GM21737 (cell line): ENCODE data around the gene UTP18.
"Not testable (repeated sequence)": the region's sequence is repeated elsewhere in the genome, so short reads cannot be mapped to it uniquely, and the experiment has no call there.

Source experiments
- ATAC-seq: cut with Tn5 transposase; IDR thresholded peaks from one replicate; pipeline ENCODE4 v1.9.1; 2021; ENCODE audit warnings: mild to moderate bottlenecking, moderate library complexity; ENCODE audit not compliant: unreplicated experiment

The UTP18 gene

DNA sequence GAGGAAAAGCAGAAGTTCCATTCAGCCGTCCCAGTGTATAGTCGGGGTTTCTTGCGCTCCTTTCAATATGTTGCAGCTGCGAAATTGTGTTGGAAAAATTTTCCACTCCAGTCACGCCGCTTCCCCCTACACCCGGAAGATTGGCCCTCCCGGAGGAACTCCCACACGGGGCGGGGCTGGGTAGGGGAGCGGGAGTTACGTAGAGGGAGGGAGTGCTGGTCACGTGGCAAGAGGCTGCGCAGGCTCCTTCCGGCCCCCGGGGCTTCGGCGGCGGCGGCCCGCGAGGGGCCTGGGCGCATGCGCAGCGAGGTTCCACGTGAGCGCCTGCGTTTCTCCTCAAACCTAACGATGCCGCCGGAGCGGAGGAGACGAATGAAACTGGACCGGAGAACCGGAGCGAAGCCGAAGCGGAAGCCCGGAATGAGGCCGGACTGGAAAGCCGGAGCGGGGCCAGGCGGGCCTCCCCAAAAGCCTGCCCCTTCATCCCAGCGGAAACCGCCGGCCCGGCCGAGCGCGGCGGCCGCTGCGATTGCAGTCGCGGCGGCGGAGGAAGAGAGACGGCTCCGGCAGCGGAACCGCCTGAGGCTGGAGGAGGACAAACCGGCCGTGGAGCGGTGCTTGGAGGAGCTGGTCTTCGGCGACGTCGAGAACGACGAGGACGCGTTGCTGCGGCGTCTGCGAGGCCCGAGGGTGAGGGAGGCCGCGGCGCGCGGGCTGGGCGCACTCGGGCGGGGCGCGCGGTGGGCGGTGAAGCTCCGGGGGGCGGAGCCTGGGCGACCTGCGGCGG lies at the start of gene UTP18:
UTP18 (plus strand) TSS at position 310 of the 787 bp plus-strand sequence; CDS start at position 349, 39 bp downstream.
- ATAC-seq, result peak; percentile 71

DNA sequence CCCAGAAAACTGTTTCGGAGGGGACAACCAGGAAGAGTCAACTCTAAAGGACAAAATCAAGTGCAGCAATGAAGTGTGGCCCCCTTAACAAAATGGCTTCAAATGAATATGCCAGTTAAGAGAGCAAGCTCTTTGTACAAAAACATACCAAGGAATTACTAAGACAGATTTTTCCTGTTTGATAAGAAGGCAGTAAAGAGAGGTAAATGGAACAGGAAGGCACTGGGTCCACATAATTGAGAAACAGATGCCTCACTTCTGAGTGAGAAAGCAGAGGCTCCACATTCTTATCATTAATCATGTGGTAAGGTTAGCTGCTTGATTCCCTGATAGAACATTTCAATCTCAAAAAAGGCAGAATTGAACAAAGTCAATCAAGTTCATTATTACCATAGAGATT lies 45.4 kb upstream of the UTP18 start:
- no peak for ATAC-seq

DNA sequence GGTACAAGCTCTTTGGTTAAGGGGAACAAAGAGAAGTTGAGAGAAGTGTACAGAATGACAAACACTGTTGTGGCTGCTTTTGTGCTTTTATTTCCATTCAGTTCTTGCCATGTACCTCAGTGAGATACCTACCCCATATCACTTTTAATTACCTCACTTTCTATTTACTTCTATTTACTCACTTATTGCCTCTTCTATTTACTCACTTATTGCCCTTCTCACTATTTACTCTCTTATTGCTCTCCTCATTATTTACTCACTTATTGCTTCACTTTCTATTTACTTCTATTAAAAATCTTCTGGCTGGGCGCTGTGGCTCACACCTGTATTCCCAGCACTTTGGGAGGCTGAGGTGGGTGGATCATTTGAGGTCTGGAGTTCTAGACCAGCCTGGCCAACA lies 42.4 kb upstream of the UTP18 start:
- ATAC-seq, result no peak

DNA sequence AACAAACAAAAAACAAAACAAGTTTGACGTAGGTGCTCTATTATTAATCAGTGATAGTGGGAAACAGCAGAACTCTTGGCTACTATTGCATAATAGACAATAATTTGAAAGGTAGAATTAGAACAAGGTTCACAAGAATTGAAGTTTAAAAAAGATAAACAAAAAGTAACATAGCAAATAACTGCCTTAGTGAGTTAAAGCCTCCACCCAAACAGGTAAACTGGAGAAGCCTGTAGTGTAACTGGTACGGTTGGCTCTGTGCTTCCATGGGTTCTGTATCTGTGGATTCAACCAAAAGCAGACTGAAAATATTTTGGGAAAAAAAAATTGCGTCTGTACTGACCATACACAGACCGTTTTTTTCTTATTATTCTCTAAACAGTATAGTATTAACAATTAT lies 39.0 kb upstream of the UTP18 start:
- ATAC-seq, result no peak

DNA sequence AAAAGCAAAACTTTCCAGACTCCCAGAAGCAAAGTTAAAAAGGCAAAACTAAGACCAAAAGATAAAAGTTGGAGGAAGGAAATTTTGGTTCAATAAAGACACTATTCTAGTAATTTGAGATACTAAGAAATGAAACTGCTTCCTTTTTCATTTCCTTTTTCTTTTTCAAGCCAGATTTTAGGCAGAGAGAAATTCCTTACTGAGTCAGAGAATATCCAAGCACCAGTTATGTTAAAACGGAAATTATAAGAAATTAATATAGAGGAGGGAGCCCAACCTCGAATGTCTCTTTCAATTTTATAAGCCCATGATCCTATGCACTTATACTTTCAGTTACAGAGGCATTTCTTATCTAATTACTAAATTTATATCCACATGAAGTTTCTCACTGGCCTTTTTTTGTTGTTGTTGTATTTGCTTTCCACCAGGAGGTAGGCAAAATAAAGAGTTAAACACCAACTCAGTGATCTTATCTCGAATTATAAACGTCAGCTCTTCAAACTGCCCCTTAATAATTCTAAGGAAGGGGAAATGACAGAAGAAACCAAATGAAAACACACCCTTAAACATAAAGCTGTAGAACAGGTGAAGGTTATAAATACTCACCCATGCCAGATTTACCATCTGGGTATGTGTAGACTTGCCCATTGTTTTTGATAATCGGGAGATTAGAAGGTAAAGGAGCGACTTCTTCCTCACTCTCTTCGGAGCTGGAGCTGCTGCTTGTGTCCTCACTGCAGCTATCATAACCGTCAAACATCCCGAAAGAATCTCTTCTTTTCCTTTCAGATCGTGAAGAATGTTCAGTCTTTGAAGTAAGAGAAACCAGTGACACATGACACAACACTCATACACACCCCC lies 35.7 kb upstream of the UTP18 start:
- ATAC-seq, result no peak

DNA sequence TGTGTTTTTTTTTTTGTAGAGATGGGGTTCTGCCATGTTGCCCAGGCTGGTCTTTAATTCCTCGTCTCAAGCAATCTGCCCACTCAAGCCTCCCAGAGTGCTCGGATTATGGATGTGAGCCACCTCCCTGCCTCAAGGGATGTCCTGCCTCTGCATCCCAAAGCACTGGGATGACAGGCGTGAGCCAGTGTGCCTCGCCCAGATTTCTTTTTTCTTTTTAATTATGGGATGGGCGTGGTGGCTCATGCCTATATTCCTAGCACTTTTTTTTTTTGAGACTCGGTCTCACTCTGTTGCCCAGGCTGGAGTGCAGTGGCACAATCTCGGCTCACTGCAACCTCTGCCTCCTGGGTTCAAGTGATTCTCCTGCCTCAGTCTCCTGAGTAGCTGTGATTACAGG lies 34.8 kb upstream of the UTP18 start:
- ATAC-seq, result not testable (repeated sequence)

DNA sequence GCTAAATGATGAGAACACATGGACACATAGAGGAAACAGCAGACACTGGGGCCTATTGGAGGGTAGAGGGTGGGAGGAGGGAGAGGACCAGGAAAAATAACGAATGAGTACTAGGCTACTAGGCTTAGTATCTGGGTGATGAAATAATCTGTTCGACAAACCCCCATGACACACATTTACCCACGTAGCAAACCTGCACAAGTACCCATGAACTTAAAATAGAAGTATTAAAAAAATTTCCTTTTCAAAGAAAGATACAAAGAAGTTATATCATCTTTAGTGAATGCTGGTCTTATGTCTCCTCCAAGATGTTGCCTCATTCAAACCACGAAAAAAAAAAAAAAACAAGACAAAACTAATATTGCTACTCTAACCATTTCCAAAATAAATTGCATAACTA lies 32.2 kb upstream of the UTP18 start:
- ATAC-seq, result no peak

DNA sequence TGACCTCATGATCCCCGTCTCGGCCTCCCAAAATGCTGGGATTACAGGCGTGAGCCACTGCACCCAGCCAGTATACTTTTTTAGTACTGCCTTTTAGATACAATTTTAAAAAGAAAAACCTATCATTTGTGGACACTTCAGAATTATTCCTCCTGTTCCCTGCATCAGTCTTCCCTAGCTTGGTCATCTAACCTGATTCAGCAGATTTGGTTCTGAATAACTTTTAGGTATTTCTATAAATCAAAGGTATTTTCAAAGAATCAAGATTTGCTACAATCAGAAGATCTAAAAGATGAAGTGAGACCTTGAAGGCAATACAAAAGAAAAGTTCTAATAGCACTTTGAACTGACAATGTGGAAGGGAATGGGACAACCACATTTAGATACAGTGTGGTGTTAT lies 30.5 kb upstream of the UTP18 start:
- ATAC-seq, result no peak

DNA sequence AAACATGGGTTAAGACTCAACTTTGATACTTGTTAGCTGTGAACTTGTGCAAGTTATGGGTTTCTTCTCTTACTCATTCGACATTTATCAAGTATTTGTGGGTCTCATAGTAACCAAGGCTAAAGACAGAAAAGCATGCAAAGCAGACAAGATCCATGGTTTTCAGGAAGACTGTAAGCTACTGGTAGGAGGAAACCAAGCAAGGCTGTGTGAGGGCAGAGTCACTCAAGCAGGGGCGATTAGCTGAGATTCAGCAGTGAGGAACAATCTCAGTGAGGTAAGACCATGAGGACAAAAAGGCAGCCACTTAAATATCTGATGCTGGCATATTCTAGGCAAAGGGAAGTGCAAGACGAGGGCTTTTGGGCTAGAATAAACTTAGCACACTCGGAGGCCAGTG lies 30.0 kb upstream of the UTP18 start:
- no peak for ATAC-seq

DNA sequence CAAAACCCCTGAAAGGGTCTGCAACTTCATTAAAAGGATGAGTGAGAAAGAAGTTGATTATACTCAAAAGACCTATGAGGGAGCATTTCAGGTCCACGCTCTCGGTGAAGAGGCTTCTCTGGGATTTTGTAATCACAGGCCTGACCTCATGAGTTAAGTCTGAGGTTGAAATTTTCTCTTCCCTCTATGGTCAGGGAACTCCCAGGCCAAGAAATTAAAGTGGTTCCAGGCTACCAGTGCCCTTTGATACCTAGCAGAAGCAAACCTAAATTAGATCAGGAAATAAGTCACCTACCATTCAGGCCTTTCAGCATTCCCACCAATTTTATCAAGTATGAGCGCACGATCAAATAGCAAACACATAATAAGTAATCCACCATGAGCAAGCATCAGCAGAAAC lies 28.3 kb upstream of the UTP18 start:
- no peak for ATAC-seq

DNA sequence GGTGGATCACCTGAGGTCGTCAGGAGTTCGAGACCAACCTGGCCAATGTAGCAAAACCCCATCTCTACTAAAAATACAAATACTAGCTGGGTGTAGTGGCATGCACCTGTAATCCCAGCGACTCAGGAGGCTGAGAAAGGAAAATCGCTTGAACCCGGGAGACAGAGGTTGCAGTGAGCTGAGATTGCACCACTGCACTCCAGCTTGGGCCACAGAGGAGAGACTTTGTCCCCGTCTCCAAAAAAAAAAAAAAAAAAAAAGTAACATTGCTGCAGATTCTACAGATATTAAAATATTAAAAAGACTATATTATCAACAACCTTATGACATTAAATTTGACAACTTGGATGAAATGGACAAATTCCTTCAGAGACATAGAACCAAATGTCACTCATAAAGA lies 26.2 kb upstream of the UTP18 start:
- no peak for ATAC-seq

DNA sequence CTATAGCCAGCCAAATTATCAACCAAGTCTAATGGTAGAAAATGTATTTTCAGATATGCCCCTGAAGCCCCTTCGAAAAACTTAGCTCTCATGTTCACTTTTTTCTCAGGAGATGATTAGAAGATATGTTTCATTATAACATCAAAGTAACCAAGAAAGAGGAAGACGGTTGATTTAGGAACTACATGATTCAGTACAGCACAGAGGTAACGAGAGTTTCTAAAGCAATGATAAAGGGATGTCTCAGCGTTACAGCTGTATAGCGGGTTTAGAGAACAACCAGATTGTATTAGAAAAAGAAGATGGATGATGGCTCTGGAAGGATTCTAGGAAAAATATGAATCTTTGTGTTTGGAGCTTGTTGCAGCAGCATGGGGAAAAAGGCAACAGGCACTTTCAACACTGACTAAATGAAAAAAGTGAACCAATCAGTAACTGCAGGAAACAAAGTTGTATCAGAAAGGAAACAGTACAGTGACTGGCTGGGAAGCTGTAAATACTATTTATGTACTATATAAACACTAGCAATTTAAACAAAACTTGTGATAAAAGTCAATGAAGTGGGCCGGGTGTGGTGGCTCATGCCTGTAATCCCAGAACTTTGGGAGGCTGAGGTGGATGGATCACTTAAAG lies 22.0 kb upstream of the UTP18 start:
- peak; percentile 56 for ATAC-seq

DNA sequence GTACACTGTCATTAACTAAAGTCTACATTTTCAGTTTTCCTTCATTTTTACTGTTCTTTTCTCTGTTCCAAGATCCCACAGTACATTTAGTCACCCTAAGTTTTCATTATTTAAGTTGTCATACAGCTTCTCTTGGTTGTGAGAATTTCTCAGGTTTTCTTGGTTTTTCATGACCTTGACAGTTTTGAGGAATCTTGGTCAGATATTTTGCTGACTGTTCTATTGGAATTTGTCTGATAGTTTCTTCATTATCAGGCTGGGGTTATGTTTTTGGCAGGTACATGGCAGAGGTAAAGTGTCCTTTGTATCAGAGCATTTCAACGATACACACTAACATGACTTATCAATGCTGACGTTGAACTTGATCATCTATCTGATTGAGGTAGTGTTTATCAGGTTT lies 20.1 kb upstream of the UTP18 start:
- ATAC-seq, result no peak

DNA sequence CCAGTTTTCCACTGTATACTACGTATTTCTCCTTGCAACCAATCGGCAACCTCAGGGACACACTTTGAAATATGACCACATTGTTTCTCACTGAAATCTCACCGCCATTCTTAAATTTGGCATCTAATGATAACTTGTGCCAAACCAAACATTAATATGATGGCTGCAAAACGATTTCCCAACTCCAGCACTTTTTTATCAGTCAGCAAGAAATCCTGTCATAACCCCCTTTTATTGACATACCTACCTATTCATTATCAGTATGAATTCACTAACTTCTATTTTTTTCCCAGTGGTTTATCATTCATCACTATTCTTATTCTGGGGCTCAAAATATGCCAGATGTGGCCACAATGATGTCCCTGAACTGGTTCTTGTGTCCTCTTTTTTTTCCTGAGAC lies 16.3 kb upstream of the UTP18 start:
- no peak for ATAC-seq

DNA sequence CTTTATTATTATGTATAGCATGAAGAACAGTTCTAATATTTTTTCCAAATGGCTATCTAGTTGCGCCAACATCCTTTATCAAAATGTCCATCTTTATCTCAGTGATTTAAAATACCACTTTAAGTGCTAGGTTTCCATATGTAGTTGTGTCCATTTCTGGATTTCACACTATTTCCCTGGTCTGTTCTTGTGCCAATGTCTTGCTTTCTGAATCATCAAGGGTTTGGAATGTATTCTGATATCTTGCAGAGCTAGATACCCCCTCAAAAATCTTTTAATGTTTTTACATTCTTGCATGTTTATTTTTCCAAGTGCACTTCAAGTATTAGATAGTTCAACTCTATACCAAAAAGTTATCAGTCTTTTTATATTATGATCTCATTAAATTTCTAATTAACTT lies 14.8 kb upstream of the UTP18 start:
- ATAC-seq, result no peak

DNA sequence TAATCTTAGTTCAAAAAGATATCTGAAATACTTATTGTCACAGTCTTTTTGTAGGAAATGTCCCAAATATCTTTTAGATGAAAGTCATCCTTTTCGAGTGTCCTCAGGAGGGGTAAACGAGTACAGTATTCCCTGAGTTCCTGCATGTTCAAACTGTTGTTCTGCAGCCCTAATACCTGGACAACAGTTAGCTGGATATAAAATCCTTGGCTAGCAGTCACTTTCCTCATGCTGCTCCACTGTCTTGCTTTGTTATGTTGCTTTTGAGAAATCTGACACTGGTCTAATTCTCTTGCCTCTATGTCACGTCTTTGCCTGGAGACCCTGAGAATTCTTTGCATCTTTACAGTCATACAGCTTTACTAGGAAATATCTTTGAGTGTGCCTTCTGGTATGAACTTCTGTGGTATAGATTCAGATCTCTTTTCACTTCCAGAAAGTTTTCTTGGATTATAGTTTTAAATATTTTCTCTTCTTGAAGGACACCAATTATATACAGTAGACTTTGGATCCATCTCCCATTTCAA lies 10.0 kb upstream of the UTP18 start:
- no peak for ATAC-seq

DNA sequence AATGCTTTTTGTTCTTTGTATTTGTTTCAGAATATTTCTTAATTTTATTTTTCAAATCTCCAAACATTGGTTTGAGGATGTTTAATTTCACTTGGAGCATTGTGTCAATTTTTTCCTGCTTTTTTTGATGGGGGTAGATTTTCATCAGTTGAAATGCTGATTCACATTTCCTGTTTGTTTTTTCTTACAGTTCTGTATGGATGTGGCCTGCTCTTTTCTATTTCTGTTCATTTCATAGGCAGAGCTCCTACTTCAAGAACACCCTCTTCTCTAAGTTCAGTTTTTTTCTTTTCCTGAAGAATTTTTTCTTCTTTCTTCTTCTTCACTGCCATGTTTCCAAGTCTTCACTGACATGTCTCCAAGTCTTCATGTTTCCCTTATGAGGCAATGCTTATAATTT lies 9.3 kb upstream of the UTP18 start:
- ATAC-seq, result no peak

DNA sequence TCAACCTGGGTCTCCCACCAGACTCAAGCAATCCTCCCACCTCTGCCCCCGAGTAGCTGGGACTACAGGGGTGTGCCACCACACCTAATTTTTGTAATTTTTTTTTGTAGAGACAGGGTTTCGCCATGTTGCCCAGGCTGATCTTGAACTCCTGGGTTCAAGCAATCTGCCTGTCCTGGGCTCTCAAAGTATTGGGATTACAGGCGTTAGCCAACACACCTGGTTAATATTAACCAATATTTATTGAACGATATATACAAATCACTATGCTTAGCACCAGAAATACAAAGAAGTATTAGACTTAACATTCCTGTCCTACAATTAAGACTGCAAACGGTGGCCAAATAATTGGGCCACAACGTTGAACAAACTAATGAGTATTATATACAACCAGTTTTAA lies 4.7 kb upstream of the UTP18 start:
- ATAC-seq, result no peak

DNA sequence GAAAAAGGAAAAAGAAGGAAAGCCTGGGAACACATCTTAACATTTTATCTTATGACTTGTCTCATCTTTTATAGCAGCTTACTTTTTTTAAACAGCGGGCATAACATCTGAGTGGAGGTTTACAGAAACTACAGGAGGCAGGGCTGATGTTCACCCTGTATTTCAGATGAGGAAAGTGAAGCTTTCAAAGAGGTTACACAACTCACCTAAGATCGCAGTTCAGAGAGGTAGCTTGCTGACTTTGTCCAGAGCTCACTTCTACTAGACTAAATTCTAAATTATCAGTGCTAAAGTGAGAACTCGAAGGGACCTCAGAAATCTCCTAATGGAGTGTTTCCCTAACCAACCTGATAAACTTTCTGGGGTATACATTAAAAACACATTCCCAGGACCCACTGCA lies 4.2 kb upstream of the UTP18 start:
- ATAC-seq, result no peak

DNA sequence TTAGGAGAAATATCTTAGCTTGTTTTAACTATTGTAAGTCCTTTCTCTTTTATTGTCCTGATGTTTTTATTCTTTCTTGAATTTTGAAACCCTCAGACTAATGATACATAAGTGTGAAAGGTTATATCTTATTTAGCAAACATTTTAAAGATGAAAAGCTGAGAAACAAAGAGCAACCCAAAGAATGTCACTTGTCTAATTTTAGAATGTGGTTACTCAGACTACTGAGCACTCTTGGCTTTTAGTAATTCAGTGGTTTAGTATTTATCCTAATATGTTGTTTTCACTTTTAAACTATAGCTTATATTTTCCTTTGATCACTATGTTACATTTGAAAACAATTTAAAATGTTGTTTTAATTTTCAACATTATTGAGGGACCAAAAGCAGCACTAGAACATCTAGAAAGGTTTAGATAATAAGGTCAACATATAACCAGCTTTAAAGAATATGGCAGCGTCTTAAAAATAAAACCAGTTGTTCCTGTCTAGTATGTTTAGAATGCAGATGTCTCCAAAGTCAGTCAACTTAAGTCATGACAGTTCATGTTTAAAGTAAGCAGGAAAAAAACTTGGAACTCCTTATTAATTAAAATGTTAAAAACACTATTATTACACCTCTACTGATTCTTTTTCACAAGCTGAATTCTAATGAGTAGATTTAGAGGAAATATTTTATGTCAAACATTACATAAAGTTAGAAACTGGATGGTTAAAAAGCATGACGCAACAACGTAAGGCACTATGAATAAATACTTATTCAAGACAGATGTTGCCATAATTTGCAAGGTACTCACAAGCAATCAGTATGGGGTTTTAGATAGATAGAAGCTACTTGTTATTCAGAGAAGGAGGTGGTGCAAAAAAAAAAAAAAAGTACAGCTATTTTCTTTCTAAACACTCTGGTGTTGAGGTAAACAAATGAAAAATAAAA lies 2.9 kb upstream of the UTP18 start:
- ATAC-seq, result no peak
